ENCODE data around the gene COL4A2. TPM values are rescaled to one million over a fixed set of nuclear protein-coding genes. Genes with fewer than 3 reads are reported as not detected.

The COL4A2 gene
- polyA plus RNA-seq, 2 of the 4 experiments (the other 2 are of a cell fraction) = 46.9 to 119 TPM

- TF ChIP-seq SMC3 (IDR thresholded peaks at IDR 0.05) (no peak), EHF (CRISPR knock-in tag; IDR thresholded peaks at IDR 0.05) (no peak), REST (IDR thresholded peaks at IDR 0.05) (no peak), PHF8 (IDR thresholded peaks at IDR 0.05; ENCODE audit: borderline replicate concordance, low read depth) (no peak), CHD2 (IDR thresholded peaks at IDR 0.05; ENCODE audit: low read length, partially characterized antibody) (no peak), NFE2L2 (conservative IDR thresholded peaks at IDR 0.05; ENCODE audit: low read length) (no peak), MAFK (IDR thresholded peaks at IDR 0.05; ENCODE audit: partially characterized antibody) (no peak), SREBF2 (IDR thresholded peaks at IDR 0.05) (no peak), RNF2 (IDR thresholded peaks at IDR 0.05; ENCODE audit: borderline replicate concordance, low read depth) (no peak), HEYL (CRISPR knock-in tag; IDR thresholded peaks at IDR 0.05) (no peak), CBX2 (IDR thresholded peaks at IDR 0.05; ENCODE audit: borderline replicate concordance, low read depth) (no peak), HMGXB4 (CRISPR knock-in tag; IDR thresholded peaks at IDR 0.05; ENCODE audit: borderline replicate concordance) (no peak), HOXB13 (CRISPR knock-in tag; IDR thresholded peaks at IDR 0.05; ENCODE audit: low read depth) (no peak)
- no peak for ATAC-seq
- no peak for FAIRE-seq
- Histone ChIP-seq H3K9me3 (no peaks in the 10 kb centered on the region), H3K27ac (no peak overlapping the region; a peak in 1 of 6 replicates), H3K4me1 (no peaks in the 10 kb centered on the region), H3K4me2 (no peak overlapping the region), H3K4me3 (no peak overlapping the region)
- ChIA-PET CTCF (no interaction called here), POLR2A (no interaction called here)
- WGBS (ENCODE audit: missing lambda C conversion rate) = 86% methylated on average over 9 of the region's 11 CpGs
- no peak for DNase-seq (ENCODE audit: low read depth in 1 of 2, low spot score in 1 of 2)
Observed at GRCh38 chr13:110479648-110480047, 172.6 kb downstream of the COL4A2 start.

- Histone ChIP-seq H3K4me2 (no peak overlapping the region), H3K27ac (no peak overlapping the region; a peak in 1 of 6 replicates), H3K9me3 (no peaks in the 10 kb centered on the region), H3K4me3 (no peak overlapping the region), H3K4me1 (no peaks in the 10 kb centered on the region)
- CTCF ChIA-PET = no interaction called here
- no peak for TF ChIP-seq CHD2 (IDR thresholded peaks at IDR 0.05; ENCODE audit: low read length, partially characterized antibody)
- TF ChIP-seq ZC3H11A (IDR thresholded peaks at IDR 0.05) = no peak
- no peak for TF ChIP-seq RNF2 (IDR thresholded peaks at IDR 0.05; ENCODE audit: borderline replicate concordance, low read depth)
- TF ChIP-seq FOSL2 (IDR thresholded peaks at IDR 0.05) = no peak
- TF ChIP-seq FOSL2 (CRISPR knock-in tag; IDR thresholded peaks at IDR 0.05) = no peak
- no peak for TF ChIP-seq GATA3 (IDR thresholded peaks at IDR 0.05; ENCODE audit: borderline replicate concordance)
- TF ChIP-seq KDM1A (IDR thresholded peaks at IDR 0.05; ENCODE audit: low read depth) = no peak
- no peak for TF ChIP-seq HOXB5 (CRISPR knock-in tag; IDR thresholded peaks at IDR 0.05)
- no peak for TF ChIP-seq POLR2A (IDR thresholded peaks at IDR 0.05; ENCODE audit: low read length)
- TF ChIP-seq KDM5A (IDR thresholded peaks at IDR 0.05) = no peak
- TF ChIP-seq RFX5 (IDR thresholded peaks at IDR 0.05) = no peak
- no peak for TF ChIP-seq FOXS1 (CRISPR knock-in tag; IDR thresholded peaks at IDR 0.05)
- no peak for TF ChIP-seq ZSCAN20 (CRISPR knock-in tag; IDR thresholded peaks at IDR 0.05)
- POLR2A ChIA-PET = no interaction called here
- DNase-seq (ENCODE audit: low read depth in 1 of 2, low spot score in 1 of 2) = no peak
- 89% methylated on average over 3 of the region's 5 CpGs for WGBS (ENCODE audit: missing lambda C conversion rate)
- FAIRE-seq = no peak
- no peak for ATAC-seq
Observed at GRCh38 chr13:110480161-110480560, 173.1 kb downstream of the COL4A2 start.
